ENCODE data around the gene ANK3. TPM values are rescaled to one million over a fixed set of nuclear protein-coding genes. Genes with fewer than 3 reads are reported as not detected.

The ANK3 gene
- total RNA-seq, 1 experiment from 2014 or later: 32.0 TPM

- intact Hi-C loops (cut with micrococcal nuclease; ENCODE audit: unreplicated experiment): loop anchor here (1.0 to 10.0 kb wide), 4 partner anchors 93 to 670 kb away; no protein-coding TSS in a partner anchor
- no peak overlapping the region for H3K4me3 ChIP-seq
- H3K4me2 ChIP-seq: no peak overlapping the region
- H3K4me1 ChIP-seq (replicated peaks; ENCODE audit: insufficient read depth): no peaks in the 10 kb centered on the region
- H3F3A ChIP-seq (ENCODE audit: insufficient read depth, low read depth): no peaks in the 10 kb centered on the region
- ChIA-PET CTCF (interaction anchor here (0.7 to 2.9 kb wide), 4 partner anchors 48 to 327 kb away, joined by 3 to 14 read pairs (median 5); no protein-coding TSS in a partner anchor), POLR2A (ENCODE audit: unreplicated experiment) (interaction anchor here (0.6 kb wide), 1 partner anchor 23 kb away, joined by 5 read pairs; no protein-coding TSS in a partner anchor)
- H3K27ac ChIP-seq: no peak overlapping the region
- TF ChIP-seq EZH2 (IDR thresholded peaks at IDR 0.05; ENCODE audit: low read depth): no peak
- TF ChIP-seq, protein P1, sequence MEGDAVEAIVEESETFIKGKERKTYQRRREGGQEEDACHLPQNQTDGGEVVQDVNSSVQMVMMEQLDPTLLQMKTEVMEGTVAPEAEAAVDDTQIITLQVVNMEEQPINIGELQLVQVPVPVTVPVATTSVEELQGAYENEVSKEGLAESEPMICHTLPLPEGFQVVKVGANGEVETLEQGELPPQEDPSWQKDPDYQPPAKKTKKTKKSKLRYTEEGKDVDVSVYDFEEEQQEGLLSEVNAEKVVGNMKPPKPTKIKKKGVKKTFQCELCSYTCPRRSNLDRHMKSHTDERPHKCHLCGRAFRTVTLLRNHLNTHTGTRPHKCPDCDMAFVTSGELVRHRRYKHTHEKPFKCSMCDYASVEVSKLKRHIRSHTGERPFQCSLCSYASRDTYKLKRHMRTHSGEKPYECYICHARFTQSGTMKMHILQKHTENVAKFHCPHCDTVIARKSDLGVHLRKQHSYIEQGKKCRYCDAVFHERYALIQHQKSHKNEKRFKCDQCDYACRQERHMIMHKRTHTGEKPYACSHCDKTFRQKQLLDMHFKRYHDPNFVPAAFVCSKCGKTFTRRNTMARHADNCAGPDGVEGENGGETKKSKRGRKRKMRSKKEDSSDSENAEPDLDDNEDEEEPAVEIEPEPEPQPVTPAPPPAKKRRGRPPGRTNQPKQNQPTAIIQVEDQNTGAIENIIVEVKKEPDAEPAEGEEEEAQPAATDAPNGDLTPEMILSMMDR (conservative IDR thresholded peaks at IDR 0.05): peak; percentile 76
- H4K20me1 ChIP-seq (ENCODE audit: insufficient read depth): no peaks in the 10 kb centered on the region
- no peaks in the 10 kb centered on the region for H3K27me3 ChIP-seq (ENCODE audit: insufficient read depth, low read depth)
- no peaks in the 10 kb centered on the region for H3K36me3 ChIP-seq (ENCODE audit: low read depth)
- BruUV-seq (replicated peaks): no TSS peak
- no peaks in the 10 kb centered on the region for H3K9me2 ChIP-seq (ENCODE audit: insufficient read depth)
- peak in 1 of 2 experiments; percentile 16 for DNase-seq
- no peaks in the 10 kb centered on the region for H3K79me2 ChIP-seq (ENCODE audit: low read depth)
- H3K9me3 ChIP-seq (ENCODE audit: insufficient read depth, low read depth): no peaks in the 10 kb centered on the region
- H2AFZ ChIP-seq: no peak overlapping the region
Measured at GRCh38 chr10:60114765-60115586, 274.7 kb downstream of the ANK3 start.

DNA sequence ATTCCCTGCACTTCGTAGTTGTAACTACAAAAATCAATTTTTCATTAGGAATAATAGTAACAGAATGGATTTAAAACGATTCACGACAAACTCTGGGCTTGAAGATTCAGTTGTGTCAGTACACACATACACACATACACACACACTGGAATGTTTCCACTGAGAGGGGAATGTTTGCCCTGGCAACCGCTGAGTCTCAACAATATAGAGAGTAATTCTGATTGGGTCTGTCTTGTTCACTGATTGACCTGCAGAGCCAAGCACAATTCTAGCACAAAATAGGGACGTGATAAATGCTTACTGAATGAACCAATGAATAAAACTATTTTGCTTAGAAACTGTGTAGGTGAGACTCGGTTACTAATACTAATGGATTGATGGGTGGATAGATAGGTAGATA lies 278.9 kb downstream of the ANK3 start:
- intact Hi-C loops (cut with micrococcal nuclease; ENCODE audit: unreplicated experiment): loop anchor here (10.0 kb wide), 1 partner anchor 674 kb away; no protein-coding TSS in a partner anchor
- no peak overlapping the region for H2AFZ ChIP-seq
- H3K36me3 ChIP-seq (ENCODE audit: low read depth): no peaks in the 10 kb centered on the region
- no peak for DNase-seq
- H3K79me2 ChIP-seq (ENCODE audit: low read depth): no peaks in the 10 kb centered on the region
- H3K27me3 ChIP-seq (ENCODE audit: insufficient read depth, low read depth): no peaks in the 10 kb centered on the region
- H3K4me2 ChIP-seq: no peak overlapping the region
- H3K27ac ChIP-seq: no peak overlapping the region
- no peaks in the 10 kb centered on the region for H3K9me3 ChIP-seq (ENCODE audit: insufficient read depth, low read depth)
- no peak for TF ChIP-seq EZH2 (IDR thresholded peaks at IDR 0.05; ENCODE audit: low read depth)
- TF ChIP-seq, protein P1 (conservative IDR thresholded peaks at IDR 0.05): no peak
- CTCF ChIA-PET: no interaction called here
- POLR2A ChIA-PET (ENCODE audit: unreplicated experiment): no interaction called here
- H4K20me1 ChIP-seq (ENCODE audit: insufficient read depth): no peaks in the 10 kb centered on the region
- H3K4me3 ChIP-seq: no peak overlapping the region
- no peaks in the 10 kb centered on the region for H3K9me2 ChIP-seq (ENCODE audit: insufficient read depth)
- H3F3A ChIP-seq (ENCODE audit: insufficient read depth, low read depth): no peaks in the 10 kb centered on the region
- BruUV-seq (replicated peaks): no TSS peak
- H3K4me1 ChIP-seq (replicated peaks; ENCODE audit: insufficient read depth): no peaks in the 10 kb centered on the region

- Histone ChIP-seq H4K20me1 (ENCODE audit: insufficient read depth) (no peaks in the 10 kb centered on the region), H3K4me2 (no peak overlapping the region), H3K9me2 (ENCODE audit: insufficient read depth) (no peaks in the 10 kb centered on the region), H3F3A (ENCODE audit: insufficient read depth, low read depth) (no peaks in the 10 kb centered on the region), H3K9me3 (ENCODE audit: insufficient read depth, low read depth) (no peaks in the 10 kb centered on the region), H3K27ac (no peak overlapping the region), H3K27me3 (ENCODE audit: insufficient read depth, low read depth) (no peaks in the 10 kb centered on the region), H3K36me3 (ENCODE audit: low read depth) (no peaks in the 10 kb centered on the region), H3K4me3 (no peak overlapping the region), H3K79me2 (ENCODE audit: low read depth) (no peaks in the 10 kb centered on the region), H3K4me1 (replicated peaks; ENCODE audit: insufficient read depth) (no peaks in the 10 kb centered on the region), H2AFZ (no peak overlapping the region)
- no TSS peak for BruUV-seq (replicated peaks)
- CTCF ChIA-PET: interaction anchor here (0.6 kb wide), 1 partner anchor 1602 kb away, joined by 6 read pairs; no protein-coding TSS in a partner anchor
- no peak for TF ChIP-seq EZH2 (IDR thresholded peaks at IDR 0.05; ENCODE audit: low read depth)
- TF ChIP-seq, protein P1 (conservative IDR thresholded peaks at IDR 0.05): no peak
- POLR2A ChIA-PET (ENCODE audit: unreplicated experiment): no interaction called here
- DNase-seq: no peak
- intact Hi-C loops (cut with micrococcal nuclease; ENCODE audit: unreplicated experiment): no loop called here
Measured at GRCh38 chr10:60107308-60107976, 282.2 kb downstream of the ANK3 start.
